H1 (cell line): ENCODE results near the gene LTA. TPM values are rescaled to one million over a fixed set of nuclear protein-coding genes. Genes with fewer than 3 reads are reported as not detected.

Experiments
- CTCF ChIA-PET: fragments of 300-600 bp; sonication (Branson Sonifier 250); formaldehyde crosslinking; loops from one replicate; lab custom pipeline; 2021; ENCODE audit not compliant: partially characterized antibody; lab: Charles Lee
- POLR2A ChIA-PET: fragments of 300-600 bp; sonication (Branson Sonifier 250); formaldehyde crosslinking; loops from one replicate; lab custom pipeline; 2021; ENCODE audit warnings: inconsistent platforms; ENCODE audit not compliant: partially characterized antibody; lab: Charles Lee
- DNase-seq, 2 experiments: peaks; one replicate each; pipeline versions ENCODE4 v3.0.0 to v3.0.0-alpha.2; 2010 to 2022; ENCODE audit warnings: low spot score in 2 of 2, low read depth in 1 of 2, mixed read lengths in 1 of 2
- FAIRE-seq: peaks from 2 replicates; lab custom pipeline; 2011; peaks lifted over from hg19 to GRCh38; lab: Jason Lieb, UNC
- H2AFZ ChIP-seq: 2 replicates; pipeline ENCODE4 v1.8.1; 2012; ENCODE audit warnings: low read length, inconsistent platforms
- H2AK5ac ChIP-seq: 2 replicates; pipeline ENCODE4 v1.6.1; 2013; ENCODE audit warnings: low read depth, low read length
- H2BK120ac ChIP-seq: replicated peaks from 2 replicates; pipeline ENCODE3; 2013; ENCODE audit warnings: low read depth, low read length, inconsistent platforms
- H2BK12ac ChIP-seq: 2 replicates; pipeline ENCODE4 v1.6.1; 2013; ENCODE audit warnings: low read depth, low read length
- H2BK15ac ChIP-seq: 2 replicates; pipeline ENCODE4 v1.6.1; 2013; ENCODE audit warnings: low read length
- H2BK20ac ChIP-seq: 2 replicates; pipeline ENCODE4 v1.6.1; 2013; ENCODE audit warnings: low read length
- H2BK5ac ChIP-seq: 2 replicates; pipeline ENCODE4 v1.6.1; 2013; ENCODE audit warnings: low read depth, low read length
- H3K14ac ChIP-seq: 2 replicates; pipeline ENCODE4 v1.6.1; 2013; ENCODE audit warnings: inconsistent platforms; ENCODE audit not compliant: insufficient read length
- H3K18ac ChIP-seq: 2 replicates; pipeline ENCODE4 v1.6.1; 2013; ENCODE audit warnings: low read length; ENCODE audit errors: extremely low read depth
- H3K23ac ChIP-seq: 2 replicates; pipeline ENCODE4 v1.6.1; 2013; ENCODE audit warnings: inconsistent platforms; ENCODE audit not compliant: insufficient read length
- H3K23me2 ChIP-seq: 2 replicates; pipeline ENCODE4 v1.6.1; 2013; ENCODE audit warnings: low read depth, low read length
- H3K27ac ChIP-seq: 2 replicates; pipeline ENCODE4 v1.6.1; 2011; ENCODE audit warnings: low read depth, low read length, inconsistent platforms
- H3K27me3 ChIP-seq, 4 experiments: replicated peaks in 1 of 4; 1 replicate in 1 of 4; 2 replicates in 3 of 4; pipeline versions ENCODE4 v1.6.1 to v1.8.1; 2011 to 2013; ENCODE audit warnings: low read length in 3 of 4, mild to moderate bottlenecking in 3 of 4, inconsistent platforms in 2 of 4, mixed read lengths in 2 of 4, moderate library complexity in 1 of 4; ENCODE audit not compliant: control insufficient read depth in 3 of 4, insufficient read depth in 3 of 4; ENCODE audit errors: extremely low read depth in 1 of 4
- H3K36me3 ChIP-seq, 4 experiments: 2 replicates each; pipeline versions ENCODE4 v1.6.1 to v1.8.1; 2011 to 2013; ENCODE audit warnings: mild to moderate bottlenecking in 4 of 4, low read length in 3 of 4, moderate library complexity in 2 of 4, control low read depth in 1 of 4, inconsistent platforms in 1 of 4; ENCODE audit not compliant: insufficient read depth in 4 of 4, control insufficient read depth in 2 of 4
- H3K4ac ChIP-seq: replicated peaks from 2 replicates; pipeline ENCODE3; 2013; ENCODE audit warnings: low read length, low read depth, mixed read lengths, inconsistent platforms; ENCODE audit not compliant: insufficient read length
- H3K4me1 ChIP-seq, 4 experiments: replicated peaks in 1 of 4; 1 replicate in 1 of 4; 2 replicates in 3 of 4; pipeline versions ENCODE4 v1.6.1 to v1.8.1; 2011 to 2013; ENCODE audit warnings: low read length in 3 of 4, inconsistent platforms in 2 of 4, mixed read lengths in 1 of 4; ENCODE audit not compliant: insufficient read depth in 4 of 4, control insufficient read depth in 3 of 4
- H3K4me2 ChIP-seq, 2 experiments: 2 replicates each; pipeline versions ENCODE4 v1.6.1 to v1.8.1; 2011 to 2013; ENCODE audit warnings: low read depth in 2 of 2, low read length in 2 of 2, control low read depth in 1 of 2, inconsistent platforms in 1 of 2, mild to moderate bottlenecking in 1 of 2; ENCODE audit not compliant: insufficient read depth in 1 of 2
- H3K4me3 ChIP-seq, 4 experiments: fragments of 200-600, 300-600 bp in 1 of 4; sonication (generic), shearing (Covaris generic), sonication (Bioruptor Twin) in 1 of 4; 2 replicates each; pipeline versions ENCODE4 v1.5.1 to v1.8.1; 2011 to 2016; ENCODE audit warnings: low read length in 4 of 4, low read depth in 3 of 4, control low read depth in 2 of 4, inconsistent platforms in 2 of 4, mild to moderate bottlenecking in 2 of 4, mixed read lengths in 1 of 4, moderate library complexity in 1 of 4; ENCODE audit not compliant: insufficient read depth in 2 of 4; ENCODE audit errors: extremely low read depth in 1 of 4
- H3K56ac ChIP-seq: replicated peaks from 2 replicates; pipeline ENCODE3; 2013; ENCODE audit warnings: low read depth, mild to moderate bottlenecking, mixed read lengths, low read length, inconsistent platforms; ENCODE audit not compliant: insufficient read length
- H3K79me1 ChIP-seq: 2 replicates; pipeline ENCODE4 v1.6.1; 2013; ENCODE audit warnings: low read depth, low read length, control low read depth
- H3K79me2 ChIP-seq, 2 experiments: 2 replicates each; pipeline versions ENCODE4 v1.6.1 to v1.8.1; 2012 to 2013; ENCODE audit warnings: low read length in 2 of 2, mild to moderate bottlenecking in 2 of 2, inconsistent platforms in 1 of 2; ENCODE audit not compliant: insufficient read depth in 2 of 2, control insufficient read depth in 1 of 2
- H3K9ac ChIP-seq, 4 experiments: replicated peaks in 1 of 4; 1 replicate in 1 of 4; 2 replicates in 3 of 4; pipeline versions ENCODE4 v1.6.1 to v1.8.1; 2011 to 2013; ENCODE audit warnings: low read depth in 3 of 4, low read length in 3 of 4, control low read depth in 2 of 4, mild to moderate bottlenecking in 2 of 4, moderate library complexity in 2 of 4, inconsistent platforms in 1 of 4; ENCODE audit errors: extremely low read depth in 1 of 4
- H3K9me3 ChIP-seq, 2 experiments: 2 replicates each; pipeline versions ENCODE4 v1.6.1 to v1.8.1; 2012 to 2013; ENCODE audit warnings: mild to moderate bottlenecking in 2 of 2, moderate library complexity in 2 of 2, control low read depth in 1 of 2, inconsistent platforms in 1 of 2, low read depth in 1 of 2, low read length in 1 of 2, mixed read lengths in 1 of 2; ENCODE audit not compliant: insufficient read depth in 2 of 2
- H4K20me1 ChIP-seq, 2 experiments: replicated peaks in 1 of 2; 2 replicates each; pipeline versions ENCODE3 to v1.8.1; 2011 to 2013; ENCODE audit warnings: inconsistent platforms in 2 of 2, low read length in 2 of 2, mild to moderate bottlenecking in 1 of 2; ENCODE audit not compliant: insufficient read depth in 2 of 2, control insufficient read depth in 1 of 2
- H4K5ac ChIP-seq: 2 replicates; pipeline ENCODE4 v1.6.1; 2013; ENCODE audit warnings: low read length, low read depth, mixed read lengths, inconsistent platforms; ENCODE audit not compliant: insufficient read length
- H4K8ac ChIP-seq: 2 replicates; pipeline ENCODE4 v1.8.0; 2013; ENCODE audit warnings: mild to moderate bottlenecking, moderate library complexity, low read length, inconsistent platforms; ENCODE audit not compliant: insufficient read depth; ENCODE audit errors: extremely low read depth
- H4K91ac ChIP-seq: replicated peaks from 2 replicates; pipeline ENCODE3; 2013; ENCODE audit warnings: low read length, mixed read lengths, inconsistent platforms; ENCODE audit not compliant: insufficient read length
- ATF2 ChIP-seq: IDR thresholded peaks from 2 replicates; pipeline ENCODE4 v1.6.1; 2012; ENCODE audit warnings: low read length, inconsistent platforms
- CBX8 ChIP-seq: fragments of 300-800, 300-1000 bp; sonication (generic); IDR thresholded peaks from 2 replicates; pipeline ENCODE4 v1.7.1; 2016; ENCODE audit warnings: low read depth, low read length, borderline replicate concordance
- EGR1 ChIP-seq: IDR thresholded peaks from 2 replicates; pipeline ENCODE4 v1.6.1; 2011; ENCODE audit warnings: low read depth, low read length, borderline replicate concordance
- POLR2A ChIP-seq, 2 experiments: IDR thresholded peaks; 1 replicate in 1 of 2; 2 replicates in 1 of 2; pipeline ENCODE4 v1.6.1; 2011; ENCODE audit warnings: low read depth in 2 of 2, low read length in 2 of 2, mild to moderate bottlenecking in 2 of 2; ENCODE audit errors: control extremely low read depth in 1 of 2
- WGBS, 2 experiments: shearing (Covaris generic) in 1 of 2; methylation state at CpG; one replicate each; pipeline versions ENCODE4 v1.1.6 to v1.1.7; 2013 to 2015; ENCODE audit warnings: low lambda C conversion rate in 2 of 2, mixed read lengths in 2 of 2, inconsistent platforms in 1 of 2, low coverage in 1 of 2, missing lambda C conversion rate in 1 of 2; ENCODE audit not compliant: insufficient replicate concordance in 2 of 2, insufficient coverage in 1 of 2, insufficient read length in 1 of 2; ENCODE audit errors: extremely low coverage in 1 of 2, missing lambda C conversion rate in 1 of 2; 5-methylcytosine and 5-hydroxymethylcytosine counted together
- polyA plus RNA-seq, 7 experiments: library from polyadenylated mRNA; depleted of rRNA in 3 of 7; stranded (reverse) in 5 of 7; unstranded in 2 of 7; fragments of >200 nt in 5 of 7; fragments of 200-250 nt in 2 of 7; gene quantifications; 1 replicate in 5 of 7; 2 replicates in 1 of 7; 4 replicates in 1 of 7; pipeline versions ENCODE4 v1.2.1 to v1.2.3, GENCODE V29; 2011 to 2013; ENCODE audit warnings: missing spikeins in 2 of 7, mixed read lengths in 2 of 7
- total RNA-seq: library from RNA; stranded (reverse); fragmentation: NEBNext Ultra II Directional; extraction: Animal tissue kit (Norgen Biotek cat#: 25700); gene quantifications from 2 replicates; pipeline ENCODE4 v1.2.1, GENCODE V29; 2021

The LTA gene
- total and polyA plus RNA-seq, 2 of the 8 experiments (the other 6 are each of a cell fraction or from before 2014, with no cell fraction given) = not detected

DNA sequence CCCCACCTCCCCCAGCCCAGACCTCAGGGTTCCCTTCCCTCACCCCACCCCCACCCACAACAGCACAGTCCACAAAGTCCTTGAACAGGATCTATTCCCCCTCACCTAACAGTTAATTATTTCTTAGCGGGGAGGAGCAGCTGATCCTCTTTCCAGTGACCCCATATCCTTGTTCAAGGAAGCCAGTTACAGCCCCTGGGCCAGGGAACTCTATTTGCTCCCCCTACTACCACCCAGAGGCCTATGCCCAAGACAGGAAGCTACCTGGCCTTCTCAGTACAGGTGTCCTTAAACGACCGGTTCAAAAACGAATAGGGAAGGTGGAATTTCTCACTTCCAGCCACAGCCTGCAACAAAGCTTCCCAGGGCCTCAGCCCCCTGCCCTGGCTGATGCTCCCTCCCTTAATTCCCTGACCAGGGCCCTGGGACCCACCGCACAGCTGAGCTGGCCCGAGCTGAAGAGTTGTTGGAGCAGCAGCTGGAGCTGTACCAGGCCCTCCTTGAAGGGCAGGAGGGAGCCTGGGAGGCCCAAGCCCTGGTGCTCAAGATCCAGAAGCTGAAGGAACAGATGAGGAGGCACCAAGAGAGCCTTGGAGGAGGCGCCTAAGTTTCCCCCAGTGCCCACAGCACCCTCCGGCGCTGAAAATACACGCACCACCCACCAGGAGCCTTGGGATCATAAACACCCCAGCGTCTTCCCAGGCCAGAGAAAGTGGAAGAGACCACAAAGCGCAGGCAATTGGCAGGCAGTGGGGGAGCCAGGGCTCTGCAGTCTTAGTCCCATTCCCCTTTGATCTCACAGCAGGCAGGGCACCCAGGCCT, 42.5 kb upstream of the LTA start:
- peaks cover 20 to 34% of the 10 kb centered on the region in 2 experiments for H4K20me1 ChIP-seq
- no peak overlapping the region for H3K14ac ChIP-seq
- no peaks in the 10 kb centered on the region for H3K23me2 ChIP-seq
- TF ChIP-seq EGR1 = no peak
- TF ChIP-seq ATF2 = peak; percentile 50; the same call in 1 of the 2 replicates
- peak in 1 of 2 experiments; percentile 22 for TF ChIP-seq POLR2A (IDR thresholded peaks at IDR 0.05; ENCODE audit: control extremely low read depth in 1 of 2, low read depth in 2 of 2, low read length in 2 of 2)
- no peak for TF ChIP-seq CBX8
- no peak overlapping the region for H4K5ac ChIP-seq
- peaks cover 37 to 54% (median 44%) of the 10 kb centered on the region in 4 experiments for H3K36me3 ChIP-seq
- ChIA-PET POLR2A (interaction anchor here (0.7 to 18.4 kb wide), 22 partner anchors 9 to 131 kb away, joined by 3 to 428 read pairs (median 6); partner anchors contain the start of genes ATP6V1G2, C6orf47, DDX39B and LST1), CTCF (interaction anchor here (0.6 to 2.2 kb wide), 6 partner anchors 9 to 151 kb away, joined by 3 to 8 read pairs (median 5); no protein-coding TSS in a partner anchor)
- no peak overlapping the region for H3K4me2 ChIP-seq
- no peak for FAIRE-seq
- no peak overlapping the region for H2AK5ac ChIP-seq
- H3K9me3 ChIP-seq = no peaks in the 10 kb centered on the region
- no peak overlapping the region for H3K4ac ChIP-seq
- H3K56ac ChIP-seq = no peak overlapping the region
- H3K27me3 ChIP-seq = no peaks in the 10 kb centered on the region
- no peak overlapping the region for H2BK20ac ChIP-seq
- peaks cover 0 to 3% of the 10 kb centered on the region in 2 experiments; a peak in 1 of 4 replicates for H3K79me2 ChIP-seq
- no peak overlapping the region for H2BK5ac ChIP-seq
- H3K23ac ChIP-seq = no peak overlapping the region
- H4K8ac ChIP-seq = no peak overlapping the region; the same call in 1 of the 2 replicates
- no peak overlapping the region for H2BK12ac ChIP-seq
- no peak overlapping the region for H3K9ac ChIP-seq
- H3K79me1 ChIP-seq = peaks cover 7% of the 10 kb centered on the region; the same call in 1 of the 2 replicates
- H2BK15ac ChIP-seq = no peak overlapping the region
- H2BK120ac ChIP-seq = no peak overlapping the region
- H3K18ac ChIP-seq = no peak overlapping the region
- H2AFZ ChIP-seq = no peak overlapping the region
- DNase-seq = no peak
- H4K91ac ChIP-seq = no peak overlapping the region
- H3K27ac ChIP-seq = no peak overlapping the region
- peaks cover 1 to 5% (median 4%) of the 10 kb centered on the region in 4 experiments; a peak in 4 of 7 replicates for H3K4me1 ChIP-seq
- no peak overlapping the region for H3K4me3 ChIP-seq
- WGBS, 2 experiments = 79% methylated on average over 9 of the region's 12 CpGs; no CpG with 5 or more reads in 1 of the 2 experiments
